ENCODE results near the gene SLC27A3. TPM values are rescaled to one million over a fixed set of nuclear protein-coding genes. Genes with fewer than 3 reads are reported as not detected.

SLC27A3 gene
- total and polyA plus RNA-seq, 10 of the 15 experiments (the other 5 are each of a cell fraction or from before 2014, with no cell fraction given): 2.6 to 18.1 (median 8.3) TPM

DNA sequence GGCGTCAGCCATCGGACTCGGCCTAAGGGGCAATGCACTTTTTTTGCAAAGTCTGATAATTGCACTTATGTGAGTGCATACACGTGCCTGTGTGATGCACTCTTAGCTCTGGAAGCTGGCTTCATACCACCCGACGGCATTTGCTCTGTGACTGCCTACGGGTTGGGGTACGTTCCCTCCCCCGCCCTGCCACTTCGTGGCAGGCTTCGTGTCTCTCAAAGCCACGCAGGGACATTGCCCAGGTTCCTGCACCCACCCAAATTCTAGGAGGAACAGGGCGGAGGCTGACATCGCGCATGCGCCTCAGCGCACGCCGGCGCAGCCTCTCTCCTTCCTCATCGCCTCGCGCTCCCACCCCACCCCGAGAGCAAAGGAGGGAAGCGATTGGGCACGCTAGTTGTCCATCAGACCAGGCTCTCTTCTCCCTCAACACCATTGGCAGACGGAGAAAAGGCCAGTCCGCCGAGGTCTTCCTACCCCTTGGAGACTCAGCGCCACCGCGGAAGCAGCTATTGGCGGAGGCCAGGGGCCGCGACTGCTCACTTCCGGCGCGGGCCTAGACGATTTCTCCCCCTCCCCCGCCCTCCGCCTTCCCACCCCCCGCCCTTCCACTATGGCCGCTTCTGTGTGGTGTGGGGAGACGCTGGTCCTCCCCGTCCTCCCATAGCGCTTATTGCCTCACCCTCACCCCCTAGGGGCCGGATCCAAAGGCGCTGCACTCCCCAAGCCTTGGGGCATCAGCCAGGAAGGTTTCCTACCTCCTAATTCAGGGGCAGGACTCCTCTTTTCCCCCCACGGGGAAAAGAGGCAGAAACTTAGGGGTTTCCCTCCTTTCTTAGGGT, 47.5 kb upstream of the SLC27A3 start, which contains the start of gene INTS3 (continued):
- TF ChIP-seq ZBED1 (IDR thresholded peaks at IDR 0.05; ENCODE audit: borderline replicate concordance) (no peak), SUPT20H (IDR thresholded peaks at IDR 0.05; ENCODE audit: borderline replicate concordance, control insufficient read depth, low read depth, low read length) (no peak), MTA2 (IDR thresholded peaks at IDR 0.05; ENCODE audit: low read depth) (no peak), CHD2 (IDR thresholded peaks at IDR 0.05; ENCODE audit: borderline replicate concordance, low read depth, low read length) (peak; percentile 95), LARP7 (IDR thresholded peaks at IDR 0.05) (peak; percentile 83), ESRRA (IDR thresholded peaks at IDR 0.05; ENCODE audit: low read length) (no peak), IRF4 (IDR thresholded peaks at IDR 0.05; ENCODE audit: low read depth, low read length) (no peak; the same call in 1 of the 2 replicates), BACH1 (IDR thresholded peaks at IDR 0.05; ENCODE audit: borderline replicate concordance) (0 out of 2 replicates have a peak, but pooled peaks have one; percentile 46), HDGF (IDR thresholded peaks at IDR 0.05) (peak; percentile 60; the same call in 1 of the 2 replicates), SUZ12 (IDR thresholded peaks at IDR 0.05; ENCODE audit: unreplicated experiment) (no peak), TBL1XR1 (IDR thresholded peaks at IDR 0.05; ENCODE audit: low read depth, low read length) (no peak), KAT2A (conservative IDR thresholded peaks at IDR 0.05; ENCODE audit: control insufficient read depth, low read depth, low read length) (no peak), ZNF207 (IDR thresholded peaks at IDR 0.05; ENCODE audit: borderline replicate concordance) (peak; percentile 66; the same call in 1 of the 2 replicates), POU2F2 (IDR thresholded peaks at IDR 0.05; ENCODE audit: borderline replicate concordance, low read depth, low read length) (no peak), JUNB (IDR thresholded peaks at IDR 0.05) (no peak), NFXL1 (IDR thresholded peaks at IDR 0.05; ENCODE audit: borderline replicate concordance) (no peak; the same call in 1 of the 2 replicates), ZZZ3 (IDR thresholded peaks at IDR 0.05; ENCODE audit: control insufficient read depth, insufficient read length, low read depth) (no peak), HDAC6 (IDR thresholded peaks at IDR 0.05; ENCODE audit: unreplicated experiment) (no peak), SREBF1 (IDR thresholded peaks at IDR 0.05; ENCODE audit: low read length) (no peak), HDAC2 (IDR thresholded peaks at IDR 0.05) (no peak), RFX5 (IDR thresholded peaks at IDR 0.05; ENCODE audit: low read depth, low read length) (peak; percentile 77)
- TF ChIP-seq, protein P1, sequence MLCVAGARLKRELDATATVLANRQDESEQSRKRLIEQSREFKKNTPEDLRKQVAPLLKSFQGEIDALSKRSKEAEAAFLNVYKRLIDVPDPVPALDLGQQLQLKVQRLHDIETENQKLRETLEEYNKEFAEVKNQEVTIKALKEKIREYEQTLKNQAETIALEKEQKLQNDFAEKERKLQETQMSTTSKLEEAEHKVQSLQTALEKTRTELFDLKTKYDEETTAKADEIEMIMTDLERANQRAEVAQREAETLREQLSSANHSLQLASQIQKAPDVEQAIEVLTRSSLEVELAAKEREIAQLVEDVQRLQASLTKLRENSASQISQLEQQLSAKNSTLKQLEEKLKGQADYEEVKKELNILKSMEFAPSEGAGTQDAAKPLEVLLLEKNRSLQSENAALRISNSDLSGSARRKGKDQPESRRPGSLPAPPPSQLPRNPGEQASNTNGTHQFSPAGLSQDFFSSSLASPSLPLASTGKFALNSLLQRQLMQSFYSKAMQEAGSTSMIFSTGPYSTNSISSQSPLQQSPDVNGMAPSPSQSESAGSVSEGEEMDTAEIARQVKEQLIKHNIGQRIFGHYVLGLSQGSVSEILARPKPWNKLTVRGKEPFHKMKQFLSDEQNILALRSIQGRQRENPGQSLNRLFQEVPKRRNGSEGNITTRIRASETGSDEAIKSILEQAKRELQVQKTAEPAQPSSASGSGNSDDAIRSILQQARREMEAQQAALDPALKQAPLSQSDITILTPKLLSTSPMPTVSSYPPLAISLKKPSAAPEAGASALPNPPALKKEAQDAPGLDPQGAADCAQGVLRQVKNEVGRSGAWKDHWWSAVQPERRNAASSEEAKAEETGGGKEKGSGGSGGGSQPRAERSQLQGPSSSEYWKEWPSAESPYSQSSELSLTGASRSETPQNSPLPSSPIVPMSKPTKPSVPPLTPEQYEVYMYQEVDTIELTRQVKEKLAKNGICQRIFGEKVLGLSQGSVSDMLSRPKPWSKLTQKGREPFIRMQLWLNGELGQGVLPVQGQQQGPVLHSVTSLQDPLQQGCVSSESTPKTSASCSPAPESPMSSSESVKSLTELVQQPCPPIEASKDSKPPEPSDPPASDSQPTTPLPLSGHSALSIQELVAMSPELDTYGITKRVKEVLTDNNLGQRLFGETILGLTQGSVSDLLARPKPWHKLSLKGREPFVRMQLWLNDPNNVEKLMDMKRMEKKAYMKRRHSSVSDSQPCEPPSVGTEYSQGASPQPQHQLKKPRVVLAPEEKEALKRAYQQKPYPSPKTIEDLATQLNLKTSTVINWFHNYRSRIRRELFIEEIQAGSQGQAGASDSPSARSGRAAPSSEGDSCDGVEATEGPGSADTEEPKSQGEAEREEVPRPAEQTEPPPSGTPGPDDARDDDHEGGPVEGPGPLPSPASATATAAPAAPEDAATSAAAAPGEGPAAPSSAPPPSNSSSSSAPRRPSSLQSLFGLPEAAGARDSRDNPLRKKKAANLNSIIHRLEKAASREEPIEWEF (IDR thresholded peaks at IDR 0.05; ENCODE audit: insufficient replicate concordance, low read depth, low read length): no peak
- TF ChIP-seq, protein P2, sequence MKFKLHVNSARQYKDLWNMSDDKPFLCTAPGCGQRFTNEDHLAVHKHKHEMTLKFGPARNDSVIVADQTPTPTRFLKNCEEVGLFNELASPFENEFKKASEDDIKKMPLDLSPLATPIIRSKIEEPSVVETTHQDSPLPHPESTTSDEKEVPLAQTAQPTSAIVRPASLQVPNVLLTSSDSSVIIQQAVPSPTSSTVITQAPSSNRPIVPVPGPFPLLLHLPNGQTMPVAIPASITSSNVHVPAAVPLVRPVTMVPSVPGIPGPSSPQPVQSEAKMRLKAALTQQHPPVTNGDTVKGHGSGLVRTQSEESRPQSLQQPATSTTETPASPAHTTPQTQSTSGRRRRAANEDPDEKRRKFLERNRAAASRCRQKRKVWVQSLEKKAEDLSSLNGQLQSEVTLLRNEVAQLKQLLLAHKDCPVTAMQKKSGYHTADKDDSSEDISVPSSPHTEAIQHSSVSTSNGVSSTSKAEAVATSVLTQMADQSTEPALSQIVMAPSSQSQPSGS (IDR thresholded peaks at IDR 0.05; ENCODE audit: low read length): no peak
- TF ChIP-seq, protein P3, sequence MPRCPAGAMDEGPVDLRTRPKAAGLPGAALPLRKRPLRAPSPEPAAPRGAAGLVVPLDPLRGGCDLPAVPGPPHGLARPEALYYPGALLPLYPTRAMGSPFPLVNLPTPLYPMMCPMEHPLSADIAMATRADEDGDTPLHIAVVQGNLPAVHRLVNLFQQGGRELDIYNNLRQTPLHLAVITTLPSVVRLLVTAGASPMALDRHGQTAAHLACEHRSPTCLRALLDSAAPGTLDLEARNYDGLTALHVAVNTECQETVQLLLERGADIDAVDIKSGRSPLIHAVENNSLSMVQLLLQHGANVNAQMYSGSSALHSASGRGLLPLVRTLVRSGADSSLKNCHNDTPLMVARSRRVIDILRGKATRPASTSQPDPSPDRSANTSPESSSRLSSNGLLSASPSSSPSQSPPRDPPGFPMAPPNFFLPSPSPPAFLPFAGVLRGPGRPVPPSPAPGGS (IDR thresholded peaks at IDR 0.05; ENCODE audit: borderline replicate concordance, insufficient read depth, low read depth, low read length, poor library complexity, severe bottlenecking): no peak

Measured in GM12878 (cell line).